ENCODE measurements around the gene HGF. TPM values are rescaled to one million over a fixed set of nuclear protein-coding genes. Genes with fewer than 3 reads are reported as not detected.

The HGF gene
- total and polyA plus RNA-seq, 10 of the 15 experiments (the other 5 are each of a cell fraction or from before 2014, with no cell fraction given), result 0.10 to 1.7 (median 0.99) TPM

GRCh38 chr7:81770728-81771223 lies 929 bp upstream of the HGF start:
- POLR2A ChIA-PET, result interaction anchor here (0.6 kb wide), 2 partner anchors 272 to 838 kb away, joined by 3 to 4 read pairs; no protein-coding TSS in a partner anchor
- intact Hi-C loops (cut with micrococcal nuclease; ENCODE audit: unreplicated experiment), result loop anchor here (2.0 kb wide), 1 partner anchor 270 kb away; no protein-coding TSS in a partner anchor

More at GRCh38 chr7:81770728-81771223, 929 bp upstream of the HGF start:
- RAD21 ChIA-PET (ENCODE audit: unreplicated experiment), result interaction anchor here (0.7 to 3.6 kb wide), 6 partner anchors 25 to 270 kb away, joined by 3 to 26 read pairs (median 3); no protein-coding TSS in a partner anchor
- H2AFZ ChIP-seq (ENCODE audit: control insufficient read depth, low read depth, low read length), result no peak overlapping the region
- ATAC-seq (peak; percentile 45), DNase-seq (ENCODE audit: low read depth, low spot score) (no peak), FAIRE-seq (no peak)
- BruUV-seq (replicated peaks), result no TSS peak
- no peak overlapping the region for H3K27ac ChIP-seq (ENCODE audit: control insufficient read depth, insufficient read depth)
- no peaks in the 10 kb centered on the region for H3K36me3 ChIP-seq (ENCODE audit: control insufficient read depth in 2 of 2, insufficient read depth in 2 of 2, low read length in 1 of 2)
- CTCF ChIA-PET, result interaction anchor here (0.8 to 3.0 kb wide), 4 partner anchors 156 to 287 kb away, joined by 3 to 15 read pairs (median 6); no protein-coding TSS in a partner anchor
- 0 out of 4 replicates have a peak, but pooled peaks cover 0 to 3% of the 10 kb centered on the region in 2 experiments for H3K27me3 ChIP-seq (replicated peaks in 1 of 2; ENCODE audit: control insufficient read depth in 2 of 2, insufficient read depth in 2 of 2, low read length in 1 of 2)
- no peak overlapping the region for H3K4me3 ChIP-seq
- no peaks in the 10 kb centered on the region; the same call in 1 of the 2 replicates for H3K4me1 ChIP-seq (ENCODE audit: control insufficient read depth, insufficient read depth, low read length)
- no peaks in the 10 kb centered on the region for H3K9me3 ChIP-seq (replicated peaks; ENCODE audit: control insufficient read depth, insufficient read depth, low read length)
- 23% methylated on average over 6 of the region's 7 CpGs for WGBS (ENCODE audit: insufficient coverage, insufficient replicate concordance, low lambda C conversion rate, missing lambda C conversion rate)
- no peak for TF ChIP-seq HSF1 (IDR thresholded peaks at IDR 0.05; ENCODE audit: low read depth, low read length)
- TF ChIP-seq BHLHE40 (IDR thresholded peaks at IDR 0.05; ENCODE audit: borderline replicate concordance in 1 of 2, low read depth in 2 of 2, low read length in 1 of 2), result peak; percentile 15 to 22; a peak in 1 of 4 replicates
- no peak for TF ChIP-seq MTA3 (IDR thresholded peaks at IDR 0.05; ENCODE audit: borderline replicate concordance, low read length)
- TF ChIP-seq MTA2 (IDR thresholded peaks at IDR 0.05; ENCODE audit: low read depth), result no peak
- TF ChIP-seq CTCF (IDR thresholded peaks at IDR 0.05 in 2 of 3, conservative IDR thresholded peaks at IDR 0.05 in 1 of 3; ENCODE audit: control insufficient read depth in 2 of 3, extremely low read depth in 1 of 3, insufficient read depth in 1 of 3, low read depth in 3 of 3, low read length in 3 of 3), result no peak
- TF ChIP-seq SIN3A (IDR thresholded peaks at IDR 0.05; ENCODE audit: low read depth, low read length), result no peak
- TF ChIP-seq SREBF1 (IDR thresholded peaks at IDR 0.05; ENCODE audit: low read length), result no peak
- TF ChIP-seq PML (IDR thresholded peaks at IDR 0.05; ENCODE audit: low read length), result no peak
- no peak for TF ChIP-seq MAX (IDR thresholded peaks at IDR 0.05; ENCODE audit: low read depth, low read length)
- TF ChIP-seq PKNOX1 (IDR thresholded peaks at IDR 0.05), result no peak
- TF ChIP-seq ZNF384 (IDR thresholded peaks at IDR 0.05; ENCODE audit: borderline replicate concordance, low read depth, low read length), result peak; percentile 66
- no peak for TF ChIP-seq E2F8 (IDR thresholded peaks at IDR 0.05; ENCODE audit: low read depth, partially characterized antibody)
- no peaks in the 10 kb centered on the region for H3K79me2 ChIP-seq (ENCODE audit: control insufficient read depth, insufficient read depth, low read length)
- H3K4me2 ChIP-seq (ENCODE audit: control insufficient read depth, insufficient read depth), result no peak overlapping the region
- in situ Hi-C loops (cut with MboI), result no loop called here
- SMC1A ChIA-PET (ENCODE audit: uncharacterized antibody, unreplicated experiment), result interaction anchor here (0.7 to 2.0 kb wide), 8 partner anchors 11 to 908 kb away, joined by 3 to 11 read pairs (median 4); no protein-coding TSS in a partner anchor
- no peaks in the 10 kb centered on the region for H4K20me1 ChIP-seq (ENCODE audit: control insufficient read depth, insufficient read depth)
- H3K9ac ChIP-seq (ENCODE audit: control insufficient read depth, insufficient read depth, low read length), result no peak overlapping the region

All from GM12878 (cell line).